Left lung (tissue), 10 donors: ENCODE measurements around the gene CD302. TPM values are rescaled to one million over a fixed set of nuclear protein-coding genes. Genes with fewer than 3 reads are reported as not detected.

ENCODE experiments used
- ATAC-seq: fragments of 200-7000 bp; cut with Tn5 transposase; one replicate; pipeline ENCODE4 v1.9.1; 2020; ENCODE audit warnings: moderate library complexity
- DNase-seq, 4 donors: peaks; one replicate each; pipeline ENCODE4 v3.0.0-alpha.2; 2013 to 2020
- H3K27ac ChIP-seq, 2 donors: fragments of 200-600 bp; sonication (generic) in 1 of 2; one replicate each; pipeline versions ENCODE4 v1.5.0 to v1.8.0; 2020 to 2021
- H3K27me3 ChIP-seq, 2 donors: fragments of 200-600 bp; sonication (generic) in 1 of 2; one replicate each; pipeline versions ENCODE4 v1.5.0 to v1.8.0; 2020 to 2021
- H3K36me3 ChIP-seq, 2 donors: fragments of 200-600 bp; sonication (generic) in 1 of 2; one replicate each; pipeline versions ENCODE4 v1.5.0 to v1.8.0; 2020 to 2021
- H3K4me1 ChIP-seq, 2 donors: fragments of 200-600 bp; one replicate each; pipeline ENCODE4 v1.8.0; 2021
- H3K4me3 ChIP-seq, 2 donors: fragments of 200-600 bp; sonication (generic) in 1 of 2; one replicate each; pipeline versions ENCODE4 v1.5.0 to v1.8.0; 2020 to 2021; ENCODE audit warnings: mild to moderate bottlenecking in 1 of 2
- H3K9me3 ChIP-seq, 2 donors: fragments of 200-600 bp; sonication (generic) in 1 of 2; one replicate each; pipeline versions ENCODE4 v1.5.0 to v1.8.0; 2020 to 2021
- CTCF ChIP-seq, 2 donors: fragments of 200-600 bp; sonication (generic) in 1 of 2; IDR thresholded peaks; one replicate each; pipeline versions ENCODE4 v1.5.0 to v1.8.0; 2021; ENCODE audit warnings: antibody characterized with exemption in 2 of 2
- intact Hi-C, 2 donors: fragments of 100-400 bp; cut with DNase I; formaldehyde crosslinking; loops; one replicate each; pipeline versions ENCODE4 v1.11.2 to v1.14.2; 2022
- polyA plus RNA-seq, 6 donors: library from polyadenylated mRNA; unstranded; fragments of 120-200 nt; gene quantifications; one replicate each; pipeline ENCODE4 v1.2.1, GENCODE V29; 2013; ENCODE audit not compliant: insufficient read length in 6 of 6
- total RNA-seq, 2 donors: library from RNA; stranded (reverse); fragmentation: NEBNext Ultra II Directional; extraction: Animal tissue kit (Norgen Biotek cat#: 25700); gene quantifications; one replicate each; pipeline ENCODE4 v1.2.1, GENCODE V29; 2021
- donor health status: DM: no; HTN: yes; CAD: no.
- donor health status: DM: no; HTN: no; CAD: no.

The CD302 gene
- total and polyA plus RNA-seq, 8 donors: 50.0 to 64.8 (median 55.3) TPM

- Histone ChIP-seq H3K36me3 (peaks cover 0 to 77% of the 10 kb centered on the region in 2 donors), H3K9me3 (no peaks in the 10 kb centered on the region), H3K4me3 (no peak overlapping the region), H3K4me1 (peaks cover 0 to 14% of the 10 kb centered on the region in 2 donors), H3K27me3 (no peaks in the 10 kb centered on the region), H3K27ac (no peak overlapping the region)
- intact Hi-C loops: no loop called here
- peak; percentile 53 for ATAC-seq
- peak in 1 of 4 donors; percentile 62 for DNase-seq
- TF ChIP-seq CTCF (IDR thresholded peaks at IDR 0.05): no peak
Measured at GRCh38 chr2:159738509-159739390, 59.3 kb downstream of the CD302 start.

- DNase-seq: peak in 1 of 4 donors; percentile 67
- no peak for ATAC-seq
Measured at GRCh38 chr2:159737917-159738296, 60.1 kb downstream of the CD302 start.

GRCh38 chr2:159737292-159737916, 60.6 kb downstream of the CD302 start:
- intact Hi-C loops: no loop called here
- no peaks in the 10 kb centered on the region for H3K27me3 ChIP-seq
- DNase-seq (no peak), ATAC-seq (no peak)
- no peak overlapping the region for H3K27ac ChIP-seq
- peaks cover 0 to 77% of the 10 kb centered on the region in 2 donors for H3K36me3 ChIP-seq
- H3K4me1 ChIP-seq: peaks cover 0 to 16% of the 10 kb centered on the region in 2 donors
- H3K4me3 ChIP-seq: no peak overlapping the region
- no peak for TF ChIP-seq CTCF (IDR thresholded peaks at IDR 0.05)
- H3K9me3 ChIP-seq: no peaks in the 10 kb centered on the region

More at GRCh38 chr2:159737917-159738296, 60.1 kb downstream of the CD302 start:
- TF ChIP-seq CTCF (IDR thresholded peaks at IDR 0.05): no peak
- Histone ChIP-seq H3K4me3 (no peak overlapping the region), H3K27ac (no peak overlapping the region), H3K9me3 (no peaks in the 10 kb centered on the region), H3K36me3 (peaks cover 0 to 77% of the 10 kb centered on the region in 2 donors), H3K27me3 (no peaks in the 10 kb centered on the region), H3K4me1 (peaks cover 0 to 14% of the 10 kb centered on the region in 2 donors)
- intact Hi-C loops: no loop called here

GRCh38 chr2:159736048-159736447, 62.0 kb downstream of the CD302 start:
- peaks cover 0 to 20% of the 10 kb centered on the region in 2 donors for H3K4me1 ChIP-seq
- no peaks in the 10 kb centered on the region for H3K9me3 ChIP-seq
- peaks cover 0 to 89% of the 10 kb centered on the region in 2 donors for H3K36me3 ChIP-seq
- TF ChIP-seq CTCF (IDR thresholded peaks at IDR 0.05): no peak
- DNase-seq (no peak), ATAC-seq (no peak)
- intact Hi-C loops: no loop called here
- H3K4me3 ChIP-seq: no peak overlapping the region
- no peaks in the 10 kb centered on the region for H3K27me3 ChIP-seq
- H3K27ac ChIP-seq: no peak overlapping the region

- DNase-seq (no peak), ATAC-seq (no peak)
- TF ChIP-seq CTCF (IDR thresholded peaks at IDR 0.05): no peak
- intact Hi-C loops: no loop called here
- Histone ChIP-seq H3K9me3 (no peaks in the 10 kb centered on the region), H3K4me3 (no peak overlapping the region), H3K27ac (no peak overlapping the region), H3K27me3 (no peaks in the 10 kb centered on the region), H3K36me3 (peaks cover 0 to 93% of the 10 kb centered on the region in 2 donors), H3K4me1 (peaks cover 0 to 16% of the 10 kb centered on the region in 2 donors)
Measured at GRCh38 chr2:159735648-159736047, 62.4 kb downstream of the CD302 start.
